Measurements from ENCODE around the gene TMEM114. TPM values are rescaled to one million over a fixed set of nuclear protein-coding genes. Genes with fewer than 3 reads are reported as not detected.

The TMEM114 gene
- total RNA-seq, 1 experiment from 2014 or later: not detected

- intact Hi-C loops (cut with micrococcal nuclease; ENCODE audit: unreplicated experiment) (no loop called here), in situ Hi-C loops (cut with HindIII; ENCODE audit: low pct_unique_long_range_greater_than_20kb, low sequenced_read_pairs) (no loop called here)
- Histone ChIP-seq H3K36me3 (ENCODE audit: control insufficient read depth, insufficient read depth, low read length) (no peaks in the 10 kb centered on the region), H3K27ac (ENCODE audit: low read length) (no peak overlapping the region), H3K27me3 (ENCODE audit: control insufficient read depth, insufficient read depth, low read length) (peaks cover 15% of the 10 kb centered on the region), H3K9me3 (ENCODE audit: control insufficient read depth, insufficient read depth, low read depth, low read length) (no peaks in the 10 kb centered on the region), H3K4me3 (ENCODE audit: low read depth in 2 of 2, low read length in 2 of 2) (no peak overlapping the region), H3K4me1 (ENCODE audit: control insufficient read depth, insufficient read depth, low read length) (no peaks in the 10 kb centered on the region)
- ATAC-seq (no peak), DNase-seq (ENCODE audit: low read depth, low spot score) (no peak)
- no peak for TF ChIP-seq SIN3A (IDR thresholded peaks at IDR 0.05; ENCODE audit: borderline replicate concordance, insufficient read depth, low read depth, low read length)
- TF ChIP-seq CTCF (IDR thresholded peaks at IDR 0.05): no peak
- TF ChIP-seq POLR2AphosphoS5 (IDR thresholded peaks at IDR 0.05; ENCODE audit: low read depth, low read length): no peak
- TF ChIP-seq REST (IDR thresholded peaks at IDR 0.05; ENCODE audit: insufficient read depth in 1 of 2, low read depth in 2 of 2, low read length in 1 of 2): no peak
- TF ChIP-seq TCF7L2 (IDR thresholded peaks at IDR 0.05; ENCODE audit: low read depth, low read length): no peak
- POLR2A ChIA-PET: no interaction called here
- no TSS peak for BruUV-seq (replicated peaks)
- CTCF ChIA-PET: no interaction called here
Observed at GRCh38 chr16:8585041-8585440, 5.3 kb downstream of the TMEM114 start.

GRCh38 chr16:8583732-8584131 lies 6.6 kb downstream of the TMEM114 start:
- ChIA-PET CTCF (interaction anchor here (0.6 kb wide), 1 partner anchor 10 kb away, joined by 3 read pairs; no protein-coding TSS in a partner anchor), POLR2A (no interaction called here)
- H3K9me3 ChIP-seq (ENCODE audit: control insufficient read depth, insufficient read depth, low read depth, low read length): no peaks in the 10 kb centered on the region
- intact Hi-C loops (cut with micrococcal nuclease; ENCODE audit: unreplicated experiment): no loop called here
- in situ Hi-C loops (cut with HindIII; ENCODE audit: low pct_unique_long_range_greater_than_20kb, low sequenced_read_pairs): no loop called here
- no peak for ATAC-seq
- peaks cover 12% of the 10 kb centered on the region for H3K27me3 ChIP-seq (ENCODE audit: control insufficient read depth, insufficient read depth, low read length)
- BruUV-seq (replicated peaks): no TSS peak
- no peak for DNase-seq (ENCODE audit: low read depth, low spot score)
- no peaks in the 10 kb centered on the region for H3K4me1 ChIP-seq (ENCODE audit: control insufficient read depth, insufficient read depth, low read length)
- H3K4me3 ChIP-seq (ENCODE audit: low read depth in 2 of 2, low read length in 2 of 2): no peak overlapping the region
- H3K27ac ChIP-seq (ENCODE audit: low read length): no peak overlapping the region
- TF ChIP-seq CTCF (IDR thresholded peaks at IDR 0.05) (no peak), POLR2AphosphoS5 (IDR thresholded peaks at IDR 0.05; ENCODE audit: low read depth, low read length) (no peak), TCF7L2 (IDR thresholded peaks at IDR 0.05; ENCODE audit: low read depth, low read length) (no peak), REST (IDR thresholded peaks at IDR 0.05; ENCODE audit: insufficient read depth in 1 of 2, low read depth in 2 of 2, low read length in 1 of 2) (no peak), SIN3A (IDR thresholded peaks at IDR 0.05; ENCODE audit: borderline replicate concordance, insufficient read depth, low read depth, low read length) (no peak)
- H3K36me3 ChIP-seq (ENCODE audit: control insufficient read depth, insufficient read depth, low read length): no peaks in the 10 kb centered on the region
